MM.1S (cell line): ENCODE results near the gene FMN1.

ENCODE experiments used
- CTCF ChIP-seq: fragments of 300-600 bp; sonication (generic); IDR thresholded peaks from 2 replicates; pipeline ENCODE4 v1.5.1; 2016; ENCODE audit warnings: antibody characterized with exemption, low read length, mixed read lengths
- EZH2 ChIP-seq: fragments of 300-600 bp; sonication (generic); optimal IDR thresholded peaks from 2 replicates; pipeline ENCODE3; 2017; ENCODE audit warnings: low read depth, mild to moderate bottlenecking, antibody characterized with exemption, low read length, mixed read lengths

GRCh38 chr15:32829436-32829835 lies 365.1 kb downstream of the FMN1 start:
- TF ChIP-seq EZH2 (no peak), CTCF (no peak)
